Pancreas (tissue), 10 donors: ENCODE data around the gene NKD1. TPM values are rescaled to one million over a fixed set of nuclear protein-coding genes. Genes with fewer than 3 reads are reported as not detected.

Experiments used
- ATAC-seq, 4 donors: fragments of 200-7000 bp; cut with Tn5 transposase; one replicate each; pipeline versions ENCODE4 v1.8.0 to v1.9.1; 2020; ENCODE audit warnings: mild to moderate bottlenecking in 4 of 4, moderate library complexity in 4 of 4
- DNase-seq, 6 donors: peaks; one replicate each; pipeline ENCODE4 v3.0.0-alpha.2; 2020
- FAIRE-seq: peaks from 2 replicates; lab custom pipeline; 2012; peaks lifted over from hg19 to GRCh38; lab: Jason Lieb, UNC
- H3K27ac ChIP-seq, 4 donors: fragments of 200-600 bp; sonication (generic); 1 replicate in 3 of 4; 2 replicates in 1 of 4; pipeline versions ENCODE4 v1.5.0 to v1.8.0; 2020
- H3K27me3 ChIP-seq, 4 donors: fragments of 200-600 bp; one replicate each; pipeline ENCODE4 v1.8.0; 2021
- H3K36me3 ChIP-seq, 3 donors: fragments of 200-600 bp; sonication (generic) in 1 of 3; one replicate each; pipeline versions ENCODE4 v1.5.0 to v1.8.0; 2020 to 2021
- H3K4me1 ChIP-seq, 3 donors: fragments of 200-600 bp; one replicate each; pipeline ENCODE4 v1.8.0; 2021
- H3K4me3 ChIP-seq, 4 donors: fragments of 200-600 bp; sonication (generic) in 2 of 4; one replicate each; pipeline versions ENCODE4 v1.5.0 to v1.8.0; 2020 to 2021
- H3K9me3 ChIP-seq, 4 donors: fragments of 200-600 bp; one replicate each; pipeline ENCODE4 v1.8.0; 2021
- WGBS, 2 donors: extraction: QIAGEN DNeasy Blood & Tissue Kit; methylation state at CpG; one replicate each; pipeline ENCODE4 v1.1.7; 2013; 5-methylcytosine and 5-hydroxymethylcytosine counted together
- intact Hi-C, 3 donors: fragments of 100-400 bp; cut with DNase I; formaldehyde crosslinking; loops; one replicate each; pipeline versions ENCODE4 v1.11.1 to v1.14.2; 2022
- polyA plus RNA-seq, 2 donors: library from polyadenylated mRNA; stranded (reverse); fragments of 200-250 nt; gene quantifications; one replicate each; pipeline ENCODE4 v1.2.3, GENCODE V29; 2013
- total RNA-seq, 6 donors: library from RNA; stranded (reverse); fragmentation: NEBNext Ultra II Directional in 4 of 6; extraction: Animal tissue kit (Norgen Biotek cat#: 25700) in 4 of 6; gene quantifications; one replicate each; pipeline versions ENCODE4 v1.2.1 to v1.2.4, GENCODE V29; 2021 to 2023
- TF ChIP-seq, protein P1 (sequence below), 4 donors: fragments of 200-600 bp; sonication (generic) in 3 of 4; IDR thresholded peaks; one replicate each; pipeline versions ENCODE4 v1.5.0 to v1.8.0; 2021; ENCODE audit warnings: antibody characterized with exemption in 4 of 4
- donor health status: healthy with polysubstance abuse.
- donor health status: DM: no; HTN: no; CAD: no; lungs with moderate emphysema.
- donor health status: DM: no; HTN: no; CAD: no.
- donor health status: control.
- donor health status: control.
- donor health status: Bipolar disorder and iron deficiency.
- donor health status: DM: yes; HTN: yes; CAD: no.
- donor health status: DM: no; HTN: no; CAD: no.
- donor health status: DM: no; HTN: no; CAD: no.
- donor health status: DM: yes; HTN: yes; CAD: no.

The NKD1 gene
- total and polyA plus RNA-seq, 8 donors = 0.45 to 5.8 (median 4.4) TPM

DNA sequence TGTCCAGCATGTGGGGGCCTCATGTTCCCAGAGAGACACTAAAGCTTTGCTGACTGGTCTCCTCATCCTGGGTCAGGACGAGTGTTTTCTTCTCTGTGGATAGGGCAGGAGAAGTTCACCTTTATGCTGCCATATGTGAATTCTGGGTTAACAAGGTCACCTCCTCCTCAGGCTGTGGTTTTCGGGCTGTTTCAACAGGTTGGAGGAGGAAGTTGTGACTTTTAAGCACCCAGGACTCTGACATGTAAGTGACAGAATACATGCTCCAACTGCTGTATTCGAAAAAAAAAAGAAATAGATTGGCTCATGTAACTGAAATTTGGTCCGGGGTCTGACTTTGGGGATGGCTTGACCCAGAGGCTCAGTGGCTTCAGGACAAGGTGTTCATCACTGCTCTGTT lies 78.7 kb downstream of the NKD1 start:
- no peak for ATAC-seq

DNA sequence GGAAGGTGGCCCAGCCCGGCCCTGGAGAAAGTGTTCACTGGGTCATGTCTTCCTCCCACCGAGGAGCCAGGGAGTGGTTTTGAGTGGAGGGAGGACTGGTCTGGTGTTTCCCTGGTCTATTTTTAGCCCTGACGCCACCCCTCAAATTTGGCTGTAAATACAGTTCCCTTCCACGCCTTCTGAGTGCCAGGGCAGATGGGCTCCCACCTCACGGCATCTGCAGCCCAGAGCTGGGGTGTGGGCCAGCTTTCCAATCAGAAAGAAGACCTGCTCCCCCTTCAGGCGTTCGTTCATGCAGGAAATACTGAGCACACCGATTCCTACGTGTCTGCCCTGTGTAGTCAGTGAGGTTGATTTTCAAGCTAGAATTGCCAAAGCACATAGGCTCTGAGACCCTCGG lies 79.2 kb downstream of the NKD1 start:
- intact Hi-C loops = no loop called here
- WGBS, 2 donors = 69 to 72% methylated on average over 10 of the region's 10 CpGs
- Histone ChIP-seq H3K27me3 (no peaks in the 10 kb centered on the region), H3K27ac (no peak overlapping the region), H3K4me1 (no peaks in the 10 kb centered on the region), H3K9me3 (no peaks in the 10 kb centered on the region), H3K4me3 (no peak overlapping the region), H3K36me3 (no peaks in the 10 kb centered on the region)
- TF ChIP-seq, protein P1, sequence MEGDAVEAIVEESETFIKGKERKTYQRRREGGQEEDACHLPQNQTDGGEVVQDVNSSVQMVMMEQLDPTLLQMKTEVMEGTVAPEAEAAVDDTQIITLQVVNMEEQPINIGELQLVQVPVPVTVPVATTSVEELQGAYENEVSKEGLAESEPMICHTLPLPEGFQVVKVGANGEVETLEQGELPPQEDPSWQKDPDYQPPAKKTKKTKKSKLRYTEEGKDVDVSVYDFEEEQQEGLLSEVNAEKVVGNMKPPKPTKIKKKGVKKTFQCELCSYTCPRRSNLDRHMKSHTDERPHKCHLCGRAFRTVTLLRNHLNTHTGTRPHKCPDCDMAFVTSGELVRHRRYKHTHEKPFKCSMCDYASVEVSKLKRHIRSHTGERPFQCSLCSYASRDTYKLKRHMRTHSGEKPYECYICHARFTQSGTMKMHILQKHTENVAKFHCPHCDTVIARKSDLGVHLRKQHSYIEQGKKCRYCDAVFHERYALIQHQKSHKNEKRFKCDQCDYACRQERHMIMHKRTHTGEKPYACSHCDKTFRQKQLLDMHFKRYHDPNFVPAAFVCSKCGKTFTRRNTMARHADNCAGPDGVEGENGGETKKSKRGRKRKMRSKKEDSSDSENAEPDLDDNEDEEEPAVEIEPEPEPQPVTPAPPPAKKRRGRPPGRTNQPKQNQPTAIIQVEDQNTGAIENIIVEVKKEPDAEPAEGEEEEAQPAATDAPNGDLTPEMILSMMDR (IDR thresholded peaks at IDR 0.05) = no peak
- no peak for DNase-seq
- no peak for FAIRE-seq
- peak in 3 of 4 donors; percentile 43 to 70 (median 44) for ATAC-seq

More for the DNA sequence above, 78.7 kb downstream of the NKD1 start:
- Histone ChIP-seq H3K27ac (no peak overlapping the region), H3K4me1 (no peaks in the 10 kb centered on the region), H3K4me3 (no peak overlapping the region), H3K36me3 (no peaks in the 10 kb centered on the region), H3K9me3 (no peaks in the 10 kb centered on the region), H3K27me3 (no peaks in the 10 kb centered on the region)
- FAIRE-seq = no peak
- TF ChIP-seq, protein P1 (IDR thresholded peaks at IDR 0.05) = no peak
- DNase-seq = no peak
- 52 to 78% methylated on average over 4 of the region's 4 CpGs for WGBS, 2 donors
- intact Hi-C loops = no loop called here

DNA sequence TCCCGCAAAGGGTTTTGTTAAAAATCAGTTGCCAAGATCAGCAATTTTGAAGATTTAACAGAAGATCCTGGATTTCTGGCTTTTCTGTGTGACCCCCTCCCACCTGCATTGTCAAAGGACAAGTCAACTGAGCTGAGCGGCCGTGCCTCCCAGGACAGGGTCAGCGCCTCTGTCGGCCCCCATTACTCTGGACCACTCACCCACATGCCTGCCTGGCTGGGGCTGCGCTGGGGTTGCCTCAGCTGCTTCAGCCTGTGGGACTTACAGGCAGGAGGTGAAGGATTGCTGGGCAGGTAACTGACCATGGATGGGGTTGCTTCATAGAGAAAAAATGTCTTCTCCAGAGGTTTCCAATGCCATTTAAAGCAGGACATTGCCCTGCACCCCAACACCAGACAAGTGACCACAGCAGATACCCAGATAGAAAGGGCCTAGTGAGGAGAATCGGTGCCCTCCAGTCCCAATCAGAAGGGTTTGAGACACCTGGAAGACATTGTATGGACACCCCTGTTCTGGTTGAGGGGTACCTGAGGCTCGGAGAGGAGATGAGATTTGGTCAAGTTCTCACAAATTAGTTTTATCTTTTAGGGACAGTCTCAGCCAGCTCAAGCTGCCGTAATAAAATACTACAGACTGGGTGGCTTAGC lies 80.1 kb downstream of the NKD1 start:
- Histone ChIP-seq H3K27ac (no peak overlapping the region), H3K36me3 (no peaks in the 10 kb centered on the region), H3K4me3 (no peak overlapping the region), H3K27me3 (no peaks in the 10 kb centered on the region), H3K4me1 (no peaks in the 10 kb centered on the region), H3K9me3 (no peaks in the 10 kb centered on the region)
- TF ChIP-seq, protein P1 (IDR thresholded peaks at IDR 0.05) = no peak
- no peak for FAIRE-seq
- intact Hi-C loops = no loop called here
- DNase-seq = no peak
- 91 to 96% methylated on average over 9 of the region's 9 CpGs for WGBS, 2 donors
- no peak for ATAC-seq

DNA sequence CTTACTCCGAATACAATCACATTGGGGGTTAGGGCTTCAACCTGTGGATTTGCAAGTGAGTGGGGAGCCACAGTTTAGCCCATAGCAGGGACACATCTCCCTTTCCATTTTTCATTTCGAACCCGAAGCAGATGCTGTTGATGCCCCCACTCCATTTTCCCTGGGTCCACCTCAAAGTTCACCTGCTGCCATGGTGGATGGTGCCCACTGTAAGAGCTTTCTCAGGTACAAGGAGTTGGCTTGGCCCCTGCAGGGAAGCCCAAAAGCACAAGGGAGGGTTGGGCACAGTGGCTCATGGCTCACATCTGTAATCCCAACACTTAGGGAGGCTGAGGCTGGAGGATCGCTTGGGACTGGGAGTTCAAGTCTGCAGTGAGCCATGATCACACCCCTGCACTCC lies 81.1 kb downstream of the NKD1 start:
- intact Hi-C loops = no loop called here
- WGBS, 2 donors = 79% methylated on average over 4 of the region's 4 CpGs
- TF ChIP-seq, protein P1 (IDR thresholded peaks at IDR 0.05) = no peak

DNA sequence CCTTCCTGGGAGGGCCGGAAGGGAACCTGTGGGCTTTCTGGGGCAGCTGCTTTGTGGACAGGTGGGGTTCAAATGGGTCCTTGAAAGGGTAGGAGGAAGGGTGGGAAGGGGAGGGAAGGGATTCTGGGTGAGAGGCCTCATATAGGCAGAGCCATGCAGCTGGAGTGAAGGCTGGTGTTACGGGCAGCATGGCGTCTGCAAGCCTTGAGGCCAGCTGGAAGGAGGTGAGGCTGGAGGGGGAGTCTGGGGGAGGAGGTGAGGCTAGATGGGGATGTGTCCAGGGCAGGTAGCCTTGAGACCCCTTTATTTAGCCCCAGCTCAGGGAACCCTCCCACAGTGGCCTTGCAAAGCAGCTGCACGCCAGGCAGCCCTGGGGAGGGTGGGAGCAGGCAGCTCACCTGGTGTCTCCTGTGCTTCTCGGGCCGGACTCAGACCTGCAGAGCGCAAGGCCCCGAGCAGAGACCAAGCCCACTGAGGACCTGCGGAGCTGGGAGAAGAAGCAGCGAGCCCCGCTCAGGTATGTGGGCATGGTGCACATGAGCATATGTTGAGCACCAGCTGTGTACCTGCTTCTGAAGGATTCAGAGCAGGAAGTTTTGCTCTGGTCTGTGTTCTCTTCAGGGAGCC lies 82.3 kb downstream of the NKD1 start:
- DNase-seq (no peak), ATAC-seq (no peak), FAIRE-seq (no peak)
- Histone ChIP-seq H3K4me1 (no peaks in the 10 kb centered on the region), H3K36me3 (no peaks in the 10 kb centered on the region), H3K9me3 (no peaks in the 10 kb centered on the region), H3K27ac (no peak overlapping the region), H3K4me3 (no peak overlapping the region), H3K27me3 (no peaks in the 10 kb centered on the region)
- intact Hi-C loops = no loop called here
- 93 to 94% methylated on average over 11 of the region's 11 CpGs for WGBS, 2 donors
- TF ChIP-seq, protein P1 (IDR thresholded peaks at IDR 0.05) = no peak

More for the DNA sequence above, 81.1 kb downstream of the NKD1 start:
- Histone ChIP-seq H3K9me3 (no peaks in the 10 kb centered on the region), H3K27me3 (no peaks in the 10 kb centered on the region), H3K4me1 (no peaks in the 10 kb centered on the region), H3K27ac (no peak overlapping the region), H3K36me3 (no peaks in the 10 kb centered on the region), H3K4me3 (no peak overlapping the region)
- no peak for DNase-seq
- FAIRE-seq = no peak
- ATAC-seq = no peak
